Measurements from ENCODE around the gene BNIP3.
A peak's percentile ranks its signal among the peaks of the same experiment; 100 is the strongest.

The BNIP3 gene, protein sequence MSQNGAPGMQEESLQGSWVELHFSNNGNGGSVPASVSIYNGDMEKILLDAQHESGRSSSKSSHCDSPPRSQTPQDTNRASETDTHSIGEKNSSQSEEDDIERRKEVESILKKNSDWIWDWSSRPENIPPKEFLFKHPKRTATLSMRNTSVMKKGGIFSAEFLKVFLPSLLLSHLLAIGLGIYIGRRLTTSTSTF

DNA sequence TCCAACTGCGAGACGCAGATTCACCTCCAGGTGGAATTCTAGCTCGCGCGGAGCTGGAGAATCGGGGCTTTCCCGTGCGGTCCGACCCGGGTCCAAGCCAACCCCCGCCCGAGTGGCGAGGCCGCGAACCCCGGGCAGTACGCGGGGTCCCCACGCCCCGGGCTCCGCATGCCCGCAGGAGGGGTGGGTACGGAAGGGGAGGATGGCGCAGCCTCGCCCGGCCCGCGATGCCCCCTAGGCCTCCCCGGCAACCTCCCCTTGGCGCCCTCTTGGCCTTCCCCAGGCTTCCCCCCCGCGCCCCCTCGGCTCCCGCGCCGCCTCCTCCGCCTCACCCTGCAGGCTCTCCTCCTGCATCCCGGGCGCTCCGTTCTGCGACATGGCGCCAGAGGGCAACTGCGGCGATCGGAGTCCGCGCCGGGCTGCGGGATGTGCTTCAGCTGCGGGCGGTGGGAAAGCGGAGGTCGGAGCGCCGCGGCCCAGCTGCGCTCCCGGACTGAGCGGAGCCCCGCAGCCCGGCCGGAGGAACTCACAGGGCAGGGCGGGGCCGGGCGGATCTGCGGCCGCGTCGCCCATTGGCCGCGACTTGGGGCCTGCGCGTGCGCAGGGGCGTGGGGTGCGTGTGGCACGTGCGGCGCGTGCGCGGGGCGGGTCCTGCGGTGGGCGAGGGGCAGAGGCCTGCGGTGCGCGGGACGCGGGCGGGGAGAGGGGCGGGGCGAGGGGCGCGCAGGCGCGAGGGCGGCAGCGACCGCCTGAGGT, at the start of gene BNIP3:
Gene BNIP3, minus strand, starts transcription at position 495 of the 756 bp plus-strand sequence. Its CDS starts 117 bp downstream, at position 378.
- DNase-seq = peak; percentile 99

DNA sequence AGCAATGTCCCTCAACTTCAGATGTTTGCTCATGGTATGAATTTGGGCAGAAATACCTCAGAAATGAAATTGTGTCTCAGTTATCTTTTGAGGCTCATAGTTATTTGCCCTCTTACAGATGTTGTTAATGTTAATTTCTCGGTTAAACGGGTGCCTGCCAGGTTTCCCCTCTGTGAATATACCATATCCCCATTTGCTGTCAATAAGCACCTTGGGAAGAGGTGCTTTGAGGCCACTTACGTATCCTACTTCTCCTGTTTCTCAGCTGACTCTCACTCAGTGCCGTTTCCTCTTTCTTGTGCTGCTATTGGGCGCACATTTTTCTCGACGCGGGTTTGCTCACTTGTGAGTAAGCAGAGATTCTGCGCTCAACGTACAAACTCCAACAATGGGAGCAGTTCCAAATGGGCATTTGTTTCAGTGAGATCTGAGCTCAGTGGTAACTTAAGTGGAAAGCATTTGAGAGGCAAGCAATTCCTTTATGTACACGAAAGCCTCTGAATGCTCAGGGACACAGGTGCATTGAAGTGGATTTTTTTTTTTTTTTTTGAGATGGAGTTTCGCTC, 49.3 kb upstream of the BNIP3 start:
- DNase-seq = no peak

DNA sequence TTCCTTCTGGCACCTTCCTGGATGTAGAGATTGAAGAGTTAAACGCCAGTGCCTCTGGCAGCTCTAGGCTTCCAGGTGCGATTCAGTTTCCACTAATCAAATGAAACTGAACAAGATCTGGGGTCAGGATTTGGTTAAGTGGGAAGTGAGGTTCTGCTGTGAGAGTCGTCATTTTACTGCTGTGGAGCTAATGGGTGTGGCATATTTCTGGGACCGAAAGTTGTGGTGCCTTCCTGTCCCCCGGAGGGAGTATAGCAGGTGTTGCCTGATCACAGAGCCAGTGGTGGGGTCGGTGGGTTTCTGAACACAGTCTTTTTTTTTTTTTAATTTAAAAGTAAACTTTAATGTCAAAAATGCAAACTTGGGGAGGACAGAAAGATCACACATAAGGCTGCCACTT, 47.0 kb upstream of the BNIP3 start:
- DNase-seq = no peak

DNA sequence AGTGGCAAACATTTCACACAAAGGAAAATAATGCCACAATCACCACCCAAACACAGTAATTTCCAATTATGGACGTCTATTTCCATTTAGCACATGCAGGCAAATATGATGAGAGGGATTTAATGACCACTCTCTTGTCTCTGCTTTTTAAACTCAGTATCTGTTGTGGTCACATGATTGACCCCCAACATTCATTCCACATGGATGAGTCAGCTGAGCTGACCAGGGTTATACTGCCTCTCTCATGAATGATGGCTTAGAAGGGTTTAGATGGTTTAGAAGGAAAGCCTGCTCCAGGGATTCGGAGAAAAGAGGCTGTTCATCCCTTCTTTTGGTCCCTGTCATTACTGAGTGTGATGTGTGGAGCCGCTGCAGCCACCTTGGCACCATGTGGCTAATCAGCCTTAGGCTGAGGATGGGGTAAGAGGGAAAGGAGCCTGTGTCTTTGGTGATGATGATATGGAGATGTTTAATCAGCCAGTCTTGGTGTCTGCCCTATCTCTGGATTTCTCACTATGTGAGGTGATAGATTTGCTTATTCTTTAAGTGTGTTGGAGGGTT, 45.8 kb upstream of the BNIP3 start:
- no peak for DNase-seq

DNA sequence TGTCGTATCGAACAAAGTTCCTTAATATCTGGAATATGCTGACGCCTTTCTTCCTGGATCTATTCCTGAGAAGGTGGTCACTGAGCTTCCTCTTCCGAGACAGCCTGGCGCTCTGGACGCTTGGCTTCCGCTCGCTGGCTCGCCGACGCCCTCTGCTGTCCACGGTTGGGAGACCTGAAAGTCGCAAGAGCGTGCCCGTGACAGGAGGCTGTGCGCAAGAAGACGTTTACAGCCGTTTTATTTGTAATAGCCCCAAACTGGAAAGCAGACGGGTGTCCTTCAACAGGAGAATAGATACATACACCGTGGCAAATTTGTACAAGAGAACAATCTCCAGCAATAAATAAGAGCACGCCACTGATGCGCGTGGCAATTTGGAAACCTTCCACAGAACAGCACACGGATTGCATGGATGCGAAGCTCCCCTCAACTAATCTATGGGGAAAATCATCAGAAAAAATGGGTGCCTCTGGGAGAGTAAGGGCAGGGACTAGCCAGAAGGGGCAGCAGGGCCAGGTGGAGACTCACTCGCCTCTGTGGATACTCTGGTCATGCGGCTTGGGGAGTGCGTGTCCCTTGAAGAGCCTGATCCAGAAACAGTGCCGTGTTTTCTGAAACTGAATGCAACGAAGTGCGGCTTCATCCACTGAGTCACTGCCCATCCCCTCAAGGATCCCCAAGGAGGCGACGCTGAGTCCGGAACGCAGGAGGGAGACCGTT, 41.5 kb upstream of the BNIP3 start:
- DNase-seq = peak; percentile 92

DNA sequence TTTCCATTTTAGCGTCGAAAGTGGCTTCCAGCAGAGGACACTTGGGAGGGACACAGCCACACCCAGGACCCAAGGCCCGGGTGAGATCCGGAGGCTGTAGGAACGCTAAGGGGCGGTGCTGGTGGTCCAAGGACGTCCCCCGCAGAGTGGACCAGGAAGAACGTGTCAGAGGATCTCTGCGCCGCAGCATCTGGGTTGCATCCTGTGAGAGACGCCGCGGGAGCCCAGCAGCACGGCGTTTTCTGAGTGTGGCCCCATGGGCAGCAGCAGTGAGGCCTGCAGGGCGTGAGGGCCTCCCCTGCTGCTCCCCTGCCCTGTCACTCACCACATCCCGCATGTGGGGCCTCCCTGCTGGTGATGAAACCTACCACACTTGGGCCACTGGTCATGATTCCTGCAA, 40.5 kb upstream of the BNIP3 start:
- DNase-seq = no peak

DNA sequence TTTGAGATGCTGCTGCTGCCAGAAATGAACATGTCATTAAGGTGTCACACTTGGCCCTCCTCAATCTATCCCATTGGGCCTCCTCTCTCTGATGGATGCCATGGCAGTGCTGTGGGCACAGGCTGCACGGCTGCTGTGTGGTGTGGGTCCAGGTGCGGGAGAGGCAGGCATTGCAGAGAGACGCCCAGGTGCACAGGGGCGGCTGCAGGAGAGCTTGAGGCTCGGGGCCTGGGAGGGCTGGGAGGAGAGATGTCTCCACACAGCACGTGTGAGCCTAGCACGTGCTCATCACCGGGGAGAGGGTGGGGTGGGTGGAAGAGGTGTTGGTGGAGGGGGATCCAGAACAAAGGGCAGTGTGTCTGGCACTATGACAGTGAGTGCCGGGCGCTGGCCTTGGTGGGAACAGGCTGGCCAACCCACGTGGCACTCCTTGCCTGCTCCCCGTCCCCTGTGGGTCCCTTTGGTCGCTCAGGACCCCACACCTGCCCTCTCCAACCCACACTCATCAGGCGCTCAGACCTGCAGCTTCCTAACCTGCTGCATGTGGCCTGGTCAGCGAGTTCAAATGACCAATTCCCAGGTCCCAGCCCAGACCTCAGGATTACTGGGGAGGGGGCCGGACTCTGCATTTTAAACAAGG, 39.9 kb upstream of the BNIP3 start:
- DNase-seq = no peak

DNA sequence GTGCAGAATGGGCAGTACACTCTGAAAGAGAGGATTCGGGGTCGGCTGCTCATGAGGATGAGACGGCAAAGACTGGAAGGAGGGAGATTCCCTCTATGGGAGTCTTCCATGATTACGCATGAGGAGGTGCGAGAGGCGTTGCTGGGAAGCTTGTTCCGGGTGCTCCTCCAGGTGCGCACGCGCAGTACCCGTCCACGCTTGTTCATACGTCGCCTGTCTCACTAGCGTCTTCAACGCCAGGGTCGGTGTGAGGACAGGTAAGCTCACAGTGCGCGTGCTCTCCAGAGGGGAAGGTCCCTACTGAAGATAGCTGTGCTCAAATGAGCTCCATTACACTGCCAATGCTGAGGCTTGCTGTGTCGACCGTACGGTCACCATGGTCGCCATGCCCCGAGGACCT, 39.3 kb upstream of the BNIP3 start:
- DNase-seq = no peak

DNA sequence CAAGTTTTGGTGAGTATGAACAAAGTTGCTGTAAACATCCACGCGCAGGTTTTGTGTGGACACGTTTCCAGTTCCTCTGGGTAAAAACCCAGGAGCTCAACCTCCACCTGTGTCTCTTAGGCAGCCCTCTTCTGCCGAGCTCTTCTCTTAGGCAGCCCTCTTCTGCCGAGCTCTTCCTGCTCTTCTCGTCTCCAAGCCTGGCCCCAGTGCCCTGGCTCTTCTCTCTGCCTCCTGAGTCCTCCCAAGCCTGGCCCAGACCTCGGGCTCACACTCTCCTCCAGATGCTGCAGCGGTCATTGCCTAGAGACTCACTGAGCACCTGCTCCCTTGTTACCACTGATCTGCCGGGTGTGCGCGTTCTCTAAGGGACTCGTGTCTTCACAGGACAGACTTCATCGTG, 38.7 kb upstream of the BNIP3 start:
- no peak for DNase-seq

DNA sequence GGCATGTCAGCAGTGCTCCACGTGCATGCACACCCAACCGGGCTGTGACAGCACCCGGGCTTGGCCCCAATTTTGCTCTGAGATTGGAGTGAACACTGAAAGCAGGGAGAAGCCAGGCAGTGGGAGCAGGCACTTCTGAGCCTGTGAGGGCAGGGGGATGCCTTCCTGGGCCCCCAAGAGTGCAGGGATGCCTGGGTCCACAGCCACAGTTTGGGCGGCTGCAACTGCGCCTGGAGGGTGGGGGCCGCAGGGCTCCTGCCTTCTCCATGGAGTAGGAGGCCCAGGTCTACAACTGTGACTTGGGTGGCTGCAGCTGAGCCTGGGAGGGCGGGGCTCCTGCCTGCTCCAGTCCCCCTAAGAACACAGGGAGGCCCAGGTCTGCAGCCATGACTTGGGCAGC, 37.6 kb upstream of the BNIP3 start:
- DNase-seq = no peak

DNA sequence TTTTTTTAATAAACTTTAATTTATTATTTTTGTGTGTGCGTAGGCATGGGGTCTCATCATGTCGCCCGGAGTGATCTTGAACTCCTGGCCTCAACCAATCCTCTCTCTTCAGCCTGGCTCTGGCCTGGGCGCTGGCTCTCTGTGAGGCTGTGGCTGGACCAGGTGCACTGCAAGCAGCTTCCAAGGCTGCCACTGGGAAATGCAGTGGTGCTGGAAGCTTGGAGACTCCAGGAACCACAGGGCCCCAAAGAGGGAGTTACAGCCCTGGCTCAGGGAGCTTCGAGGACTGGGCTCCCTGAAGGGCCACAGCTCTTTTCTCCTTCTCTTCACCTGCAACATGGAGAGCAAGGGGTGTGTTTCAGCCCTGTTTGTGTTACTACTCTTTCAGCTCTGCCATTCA, 36.7 kb upstream of the BNIP3 start:
- DNase-seq = no peak

DNA sequence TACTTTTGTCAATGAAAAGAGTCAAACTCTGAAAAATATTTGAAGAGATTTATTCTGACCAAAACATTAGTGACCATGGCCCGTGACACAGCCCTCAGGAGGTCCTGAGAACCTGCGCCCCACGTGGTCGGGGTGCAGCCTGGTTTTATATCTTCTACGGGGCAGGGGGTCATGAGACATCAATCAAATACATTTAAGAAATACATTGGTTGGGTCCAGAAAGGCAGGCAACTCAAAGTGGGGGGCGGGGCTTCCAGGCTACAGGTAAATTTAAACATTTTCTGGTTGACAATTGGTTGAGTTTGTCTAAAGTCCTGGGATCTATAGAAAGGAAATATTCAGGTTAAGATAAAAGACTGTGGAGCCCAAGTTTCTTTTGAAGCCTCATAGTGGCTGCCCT, 34.8 kb upstream of the BNIP3 start:
- no peak for DNase-seq

DNA sequence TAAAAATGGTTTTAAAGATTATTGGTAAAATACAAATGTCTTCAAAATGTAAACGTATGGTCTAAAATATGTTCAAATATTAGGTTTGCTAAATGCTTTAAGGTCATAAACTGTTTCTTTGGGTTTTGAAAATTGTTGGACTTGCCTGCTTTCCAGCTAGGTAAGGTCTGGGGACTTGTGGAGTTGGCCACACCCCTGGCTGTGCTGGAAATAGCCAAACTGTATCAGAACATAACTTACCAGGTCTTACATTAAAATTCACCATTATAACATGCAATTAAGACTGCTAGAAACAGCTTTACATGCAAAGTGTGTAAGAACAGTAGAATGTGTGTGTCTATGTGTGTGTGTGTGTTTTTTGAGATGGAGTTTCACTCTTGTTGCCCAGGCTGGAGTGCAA, 29.7 kb upstream of the BNIP3 start:
- no peak for DNase-seq

DNA sequence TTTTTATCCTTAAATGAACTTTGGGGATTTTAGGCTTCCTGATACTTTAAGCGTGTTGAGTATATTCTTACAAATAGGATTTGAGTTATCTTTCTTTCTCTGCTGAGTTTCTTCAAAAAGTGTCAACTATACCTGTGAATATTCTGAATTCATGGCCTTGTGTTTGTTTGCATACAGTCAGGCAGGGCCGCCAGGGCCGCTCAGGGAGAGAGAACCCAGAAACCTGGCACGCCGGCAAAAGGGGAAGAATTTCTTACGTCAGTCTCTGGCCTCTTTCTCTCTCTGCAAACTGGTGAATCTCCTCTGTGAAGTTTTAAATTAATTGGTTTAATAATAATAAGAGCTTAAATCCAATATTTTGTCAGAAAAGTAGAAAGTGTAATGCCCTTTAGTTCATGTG, 29.3 kb upstream of the BNIP3 start:
- no peak for DNase-seq

DNA sequence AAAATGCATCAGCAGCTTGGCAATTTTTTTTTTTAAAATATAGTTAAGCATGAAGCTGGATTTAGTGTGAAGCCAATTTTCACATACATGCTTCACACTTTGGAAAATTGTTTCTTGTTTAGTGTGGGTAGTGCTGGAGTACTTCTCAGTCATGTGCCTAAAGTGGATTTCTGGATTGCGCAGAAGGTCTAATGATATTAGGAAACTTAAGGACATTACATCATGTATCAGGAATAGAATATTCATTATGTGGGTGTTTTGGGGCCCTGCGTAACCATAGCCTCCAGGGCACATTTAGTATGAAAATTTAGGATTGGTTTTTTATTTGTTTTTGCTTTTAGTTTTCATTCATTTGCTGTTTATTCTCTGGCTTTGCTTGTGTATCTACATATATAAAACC, 28.8 kb upstream of the BNIP3 start:
- no peak for DNase-seq

DNA sequence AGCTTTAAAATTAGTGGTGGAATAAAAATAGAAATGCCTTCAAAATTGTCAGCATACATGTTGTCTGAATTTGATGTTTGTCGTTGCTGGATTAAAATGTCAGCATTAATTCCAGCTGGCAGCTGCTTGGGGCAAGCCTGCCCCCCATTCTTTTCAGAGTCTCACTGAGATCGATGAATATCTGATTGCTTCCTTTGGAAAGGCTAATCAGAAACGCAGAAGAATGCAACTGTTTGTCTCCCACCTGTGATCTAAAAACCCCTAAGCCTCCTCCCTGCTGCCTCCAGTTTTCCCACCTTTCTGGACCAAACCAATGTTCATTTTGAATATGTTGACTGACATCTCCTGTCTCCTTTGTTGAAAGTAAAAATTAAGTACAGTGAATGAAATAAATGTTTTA, 27.9 kb upstream of the BNIP3 start:
- no peak for DNase-seq

DNA sequence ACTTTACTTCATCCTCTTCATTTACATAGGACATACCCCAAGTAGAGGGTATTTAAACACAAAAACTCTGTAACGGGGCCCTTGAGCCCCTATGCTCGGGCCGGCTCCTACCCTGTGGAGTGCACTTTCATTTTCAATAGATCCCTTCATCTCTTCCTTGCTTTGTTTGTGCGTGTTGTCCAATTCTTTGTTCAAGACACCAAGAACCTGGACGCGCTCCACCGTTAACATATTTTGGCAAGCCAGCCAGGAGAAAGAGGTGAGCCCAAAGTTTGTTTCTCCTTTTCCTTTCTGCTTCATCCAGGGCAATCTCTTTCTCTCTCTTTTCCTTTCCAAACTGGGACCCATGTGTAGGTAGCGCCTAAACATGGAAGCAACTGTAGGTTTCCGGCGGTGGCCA, 26.0 kb upstream of the BNIP3 start:
- DNase-seq = no peak

DNA sequence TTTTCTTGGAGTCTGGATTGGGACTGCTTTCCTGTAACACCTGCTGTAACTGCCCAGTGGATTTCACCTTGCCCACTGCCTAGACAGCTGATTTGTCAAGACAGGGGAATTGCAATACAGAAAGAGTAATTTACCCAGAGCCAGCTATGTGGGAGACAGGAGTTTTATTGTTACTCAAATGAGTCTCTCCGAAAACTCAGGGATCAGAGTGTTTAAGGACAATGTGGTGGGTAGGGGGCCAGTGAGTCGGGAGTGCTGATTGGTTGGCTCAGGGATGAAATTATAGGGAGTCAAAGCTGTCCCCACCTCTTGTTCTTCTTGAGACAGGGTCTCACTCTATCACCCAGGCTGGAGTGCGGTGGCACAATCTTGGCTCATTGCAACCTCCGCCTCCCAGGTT, 25.2 kb upstream of the BNIP3 start:
- DNase-seq = no peak

DNA sequence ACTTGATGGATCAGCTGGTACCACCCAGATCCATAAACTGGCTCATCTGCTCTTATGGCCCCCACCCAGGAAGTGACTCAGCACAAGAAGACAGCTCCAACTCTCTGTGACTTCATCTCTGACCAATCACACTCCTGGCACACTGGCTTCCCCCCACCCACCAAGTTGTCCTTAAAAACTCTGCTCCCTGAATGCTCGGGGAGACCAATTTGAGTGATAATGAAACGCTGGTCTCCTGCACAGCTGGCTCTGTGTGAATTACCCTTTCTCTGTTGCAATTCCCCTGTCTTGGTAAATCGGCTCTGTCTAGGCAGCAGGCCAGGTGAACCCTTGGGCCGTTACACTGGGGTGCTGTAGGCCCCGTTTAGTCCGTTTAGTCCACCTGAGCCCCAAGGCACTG, 23.4 kb upstream of the BNIP3 start:
- DNase-seq = no peak

DNA sequence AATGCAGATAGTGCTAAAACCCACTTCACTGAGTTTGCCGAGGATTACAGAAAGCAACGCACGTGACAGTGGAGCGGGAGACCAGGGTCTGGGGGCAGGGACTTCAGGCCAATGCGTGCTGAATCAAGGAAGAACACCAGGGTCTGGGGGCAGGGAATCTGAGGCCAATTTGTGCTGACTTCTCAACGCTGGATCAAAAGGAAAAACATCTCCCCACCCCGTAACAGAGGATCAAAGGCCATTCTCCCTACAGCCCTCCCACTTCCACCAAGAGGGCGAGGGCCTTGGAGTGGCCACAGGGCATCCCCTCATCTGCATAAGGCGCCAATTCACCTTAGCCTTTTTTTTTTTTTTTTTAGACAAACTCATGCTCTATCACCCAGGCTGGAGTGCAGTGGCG, 22.3 kb upstream of the BNIP3 start:
- DNase-seq = no peak

DNA sequence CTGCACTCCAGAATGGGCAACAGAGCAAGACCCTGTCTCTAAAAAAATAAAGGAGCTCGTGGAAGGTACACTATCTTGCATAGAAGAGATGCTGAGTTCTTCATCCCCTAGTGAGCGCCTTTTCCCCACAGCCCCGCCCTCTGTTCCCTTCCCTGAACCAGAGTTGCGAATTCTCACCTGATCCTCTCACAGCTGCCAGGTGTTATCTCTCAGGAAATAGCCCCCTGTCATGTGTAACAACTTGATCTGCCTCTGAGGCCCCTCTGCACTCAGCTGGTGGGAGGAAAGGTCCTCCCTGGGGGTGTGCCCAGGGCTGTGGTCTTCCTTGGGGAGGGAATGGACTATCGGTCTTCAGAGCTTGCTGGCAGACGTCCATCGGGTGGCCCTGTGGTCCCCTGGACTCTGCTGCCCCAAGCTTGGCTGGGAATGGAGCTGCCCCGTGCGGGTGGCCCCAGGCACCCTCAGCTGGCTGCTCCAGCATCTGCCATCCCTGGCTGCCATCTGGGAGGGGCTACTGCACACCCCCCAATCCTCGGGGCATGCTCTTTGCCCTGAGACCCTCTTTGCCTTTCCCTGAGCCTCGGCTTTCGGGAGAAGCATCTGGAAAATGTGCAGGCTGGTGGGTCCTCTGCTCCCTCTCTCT, 21.7 kb upstream of the BNIP3 start:
- no peak for DNase-seq

DNA sequence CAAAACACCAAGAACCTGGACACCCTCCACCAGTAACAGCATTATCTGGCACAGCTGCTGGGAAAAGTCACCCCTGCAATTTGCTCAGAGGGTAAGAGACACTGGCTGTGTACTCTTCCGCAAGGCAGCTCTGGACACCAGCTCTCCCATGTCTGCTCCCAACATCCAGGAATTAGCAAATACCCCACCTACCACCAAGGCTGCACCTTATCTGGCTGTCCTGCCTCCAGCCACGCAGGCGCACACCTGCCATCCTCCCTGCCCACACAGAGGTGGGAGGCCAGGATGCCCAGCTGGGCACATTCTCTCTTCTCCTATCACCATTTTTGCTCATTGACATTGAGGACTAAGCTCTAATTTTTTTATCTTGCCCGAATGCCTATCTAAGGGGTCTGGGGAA, 20.3 kb upstream of the BNIP3 start:
- DNase-seq = no peak

Data from activated CD8-positive, alpha-beta memory T cell treated with anti-CD3 and anti-CD28 coated beads, Interleukin-2, amount 50 U/mL, for 48 hours (primary cell).